ENCODE measurements around the gene IGSF9.

GRCh38 chr1:159961636-159962035 lies 16.2 kb upstream of the IGSF9 start:
- TF ChIP-seq CTCF (IDR thresholded peaks at IDR 0.05), result no peak
- TF ChIP-seq POLR2AphosphoS5 (IDR thresholded peaks at IDR 0.05), result no peak
- no peak for TF ChIP-seq POLR2A (IDR thresholded peaks at IDR 0.05)
- no peak for TF ChIP-seq EP300 (IDR thresholded peaks at IDR 0.05)

Measured in stomach (tissue), 4 donors.